GM12801 (cell line): Measurements from ENCODE around the gene BCL10.

Experiments used
- TF ChIP-seq, protein P1 (sequence below): IDR thresholded peaks from one replicate; pipeline ENCODE4 v1.5.1; 2011; ENCODE audit warnings: control low read depth; ENCODE audit not compliant: insufficient read length; ENCODE audit errors: extremely low read depth

Gene BCL10

DNA sequence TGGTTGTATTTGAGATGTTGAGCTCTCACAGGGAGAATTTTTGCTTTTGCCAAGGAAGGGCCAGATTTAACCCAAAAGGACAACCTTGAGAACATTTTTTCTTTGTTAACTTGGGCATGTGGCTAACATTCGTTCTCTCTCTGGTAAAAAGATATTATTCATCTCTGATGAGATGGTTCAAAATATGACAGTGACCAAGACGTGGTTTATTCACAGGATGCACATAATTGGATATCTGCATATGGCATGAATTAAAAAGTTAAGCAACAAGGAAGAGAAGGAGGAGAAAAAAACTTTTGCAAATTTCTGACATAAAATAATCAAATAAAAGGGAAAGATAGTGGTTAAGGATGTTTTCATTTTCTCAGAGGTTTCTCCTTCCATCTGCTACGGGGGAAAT is 43.1 kb upstream of the BCL10 start:
- TF ChIP-seq, protein P1, sequence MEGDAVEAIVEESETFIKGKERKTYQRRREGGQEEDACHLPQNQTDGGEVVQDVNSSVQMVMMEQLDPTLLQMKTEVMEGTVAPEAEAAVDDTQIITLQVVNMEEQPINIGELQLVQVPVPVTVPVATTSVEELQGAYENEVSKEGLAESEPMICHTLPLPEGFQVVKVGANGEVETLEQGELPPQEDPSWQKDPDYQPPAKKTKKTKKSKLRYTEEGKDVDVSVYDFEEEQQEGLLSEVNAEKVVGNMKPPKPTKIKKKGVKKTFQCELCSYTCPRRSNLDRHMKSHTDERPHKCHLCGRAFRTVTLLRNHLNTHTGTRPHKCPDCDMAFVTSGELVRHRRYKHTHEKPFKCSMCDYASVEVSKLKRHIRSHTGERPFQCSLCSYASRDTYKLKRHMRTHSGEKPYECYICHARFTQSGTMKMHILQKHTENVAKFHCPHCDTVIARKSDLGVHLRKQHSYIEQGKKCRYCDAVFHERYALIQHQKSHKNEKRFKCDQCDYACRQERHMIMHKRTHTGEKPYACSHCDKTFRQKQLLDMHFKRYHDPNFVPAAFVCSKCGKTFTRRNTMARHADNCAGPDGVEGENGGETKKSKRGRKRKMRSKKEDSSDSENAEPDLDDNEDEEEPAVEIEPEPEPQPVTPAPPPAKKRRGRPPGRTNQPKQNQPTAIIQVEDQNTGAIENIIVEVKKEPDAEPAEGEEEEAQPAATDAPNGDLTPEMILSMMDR: no peak

DNA sequence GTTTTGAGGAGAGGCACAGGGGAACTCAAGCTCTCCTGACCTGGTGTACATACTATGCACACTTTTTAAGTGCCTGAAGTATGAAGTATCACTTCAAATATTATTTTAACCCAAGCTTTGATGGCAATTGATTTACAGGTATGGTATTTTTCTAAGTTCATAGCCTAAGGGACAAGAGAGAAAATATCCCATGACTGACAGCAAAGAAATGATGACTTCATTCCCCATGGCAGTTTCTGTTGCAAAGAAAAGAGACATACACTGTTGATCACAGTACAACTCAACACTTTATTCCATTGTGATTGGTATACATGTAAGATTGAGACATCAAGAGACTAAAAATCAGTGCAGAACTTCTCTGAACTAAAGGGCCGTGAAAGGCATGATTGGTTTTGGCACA is 41.8 kb upstream of the BCL10 start:
- TF ChIP-seq, protein P1: no peak

DNA sequence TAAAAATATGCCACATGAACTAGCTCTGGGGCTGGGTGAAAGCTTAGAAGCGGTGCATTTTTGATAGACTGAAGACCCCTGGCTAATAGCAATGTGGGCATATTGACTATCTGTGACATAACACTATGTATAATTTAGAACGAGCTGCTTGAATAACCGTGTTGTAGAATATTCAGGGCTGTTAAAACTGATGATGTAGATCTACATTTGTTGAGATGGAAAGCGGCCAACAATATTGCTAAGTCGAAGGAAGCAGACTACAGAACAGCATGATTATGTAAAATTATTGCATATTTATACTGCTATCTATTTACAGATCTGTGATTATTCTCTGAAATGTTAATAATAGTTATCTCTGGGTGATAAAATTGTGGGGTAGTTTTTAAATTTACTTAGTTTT is 41.1 kb upstream of the BCL10 start:
- TF ChIP-seq, protein P1: no peak

DNA sequence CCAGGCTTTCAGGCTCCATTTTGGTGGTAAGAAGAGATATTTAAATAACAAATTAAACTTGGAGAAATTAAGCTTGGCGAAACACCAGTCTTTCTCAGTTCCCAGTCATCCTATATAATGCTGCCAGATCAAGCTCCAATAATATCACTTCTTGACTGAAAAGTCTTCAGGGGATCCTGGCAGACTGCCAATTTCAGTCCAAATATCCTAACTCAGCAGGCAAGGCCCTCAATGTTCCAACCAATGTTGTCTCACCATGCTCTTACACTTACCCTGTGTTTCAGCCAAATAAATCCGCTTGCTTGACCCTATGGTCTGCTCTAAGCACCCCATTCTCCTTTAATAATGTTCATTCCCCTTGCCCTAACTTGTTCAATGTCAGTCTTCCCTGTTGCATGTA is 39.9 kb upstream of the BCL10 start:
- TF ChIP-seq, protein P1: no peak

DNA sequence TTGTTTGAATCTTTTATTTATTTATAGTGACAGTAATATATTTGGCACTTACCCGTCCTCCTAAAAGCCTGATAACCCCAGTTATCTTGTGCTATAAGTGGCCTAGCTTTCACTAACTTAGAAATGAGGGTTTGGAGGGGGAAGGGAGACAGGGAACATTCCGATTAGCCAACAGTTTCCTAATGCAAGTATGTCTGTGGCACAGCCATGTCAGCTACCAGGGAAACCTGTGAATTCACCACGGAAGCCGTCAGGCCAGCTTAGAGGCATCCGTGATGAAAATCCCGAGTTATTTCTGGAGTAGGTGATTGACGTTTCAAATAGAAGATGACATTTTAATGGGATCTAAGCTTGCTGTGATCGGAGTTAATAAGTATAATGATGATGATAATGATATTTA is 39.4 kb upstream of the BCL10 start:
- TF ChIP-seq, protein P1: no peak

DNA sequence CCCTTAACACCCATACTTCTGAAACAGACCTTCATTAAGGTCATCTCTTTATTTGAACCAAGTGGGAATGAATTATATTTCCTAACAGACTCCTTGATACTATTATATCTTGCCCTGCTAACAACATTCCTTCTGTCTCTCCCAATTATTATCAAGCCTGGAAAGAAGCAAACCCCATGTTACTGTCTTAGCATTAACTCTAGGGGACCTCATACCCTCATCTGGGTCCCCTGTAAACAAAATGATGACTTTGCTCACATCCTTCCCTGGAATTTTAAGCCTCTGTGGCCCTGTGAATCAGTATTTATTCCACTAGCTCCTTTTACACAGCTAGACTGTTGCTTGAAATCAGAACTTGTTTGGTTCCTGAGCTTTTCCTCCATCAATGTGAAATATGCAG is 38.3 kb upstream of the BCL10 start:
- TF ChIP-seq, protein P1: no peak

DNA sequence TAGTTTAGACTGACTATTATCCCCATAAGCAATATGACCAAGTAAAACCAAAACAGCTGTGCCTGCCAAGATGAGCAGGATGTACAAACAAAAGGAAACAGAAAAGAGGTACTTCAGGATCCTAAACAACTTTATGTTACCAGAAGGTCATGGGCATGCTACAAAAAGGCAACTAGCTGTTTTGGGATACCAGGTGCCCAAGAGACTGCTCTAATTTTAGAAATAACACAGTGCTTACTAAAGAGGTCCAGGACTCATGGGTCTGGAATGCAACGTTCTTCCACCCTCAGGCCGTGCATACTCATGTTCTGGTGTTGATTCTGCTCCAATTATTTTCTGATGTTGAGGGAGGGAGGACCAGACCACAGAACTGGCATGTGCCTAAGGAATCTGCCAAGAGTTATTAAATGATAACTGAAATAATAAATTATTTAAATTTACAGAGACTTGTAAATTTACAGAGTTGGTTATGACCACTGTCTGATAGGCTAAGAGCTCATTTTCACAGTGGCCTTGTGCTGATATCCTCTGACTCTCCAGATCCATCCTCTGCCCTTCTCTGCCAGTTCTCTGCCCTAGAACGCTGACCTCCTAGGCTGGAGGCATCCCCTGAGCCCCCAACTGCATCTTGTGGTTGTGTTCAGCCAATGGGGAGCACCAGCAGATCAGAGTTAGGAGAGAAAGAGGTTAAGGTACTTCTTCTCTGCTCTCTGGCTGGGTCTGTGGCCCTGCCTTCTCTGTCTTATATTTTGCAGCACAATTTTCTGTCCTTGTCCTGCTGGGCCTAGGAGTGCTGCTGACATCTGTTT is 37.7 kb upstream of the BCL10 start:
- TF ChIP-seq, protein P1: no peak

DNA sequence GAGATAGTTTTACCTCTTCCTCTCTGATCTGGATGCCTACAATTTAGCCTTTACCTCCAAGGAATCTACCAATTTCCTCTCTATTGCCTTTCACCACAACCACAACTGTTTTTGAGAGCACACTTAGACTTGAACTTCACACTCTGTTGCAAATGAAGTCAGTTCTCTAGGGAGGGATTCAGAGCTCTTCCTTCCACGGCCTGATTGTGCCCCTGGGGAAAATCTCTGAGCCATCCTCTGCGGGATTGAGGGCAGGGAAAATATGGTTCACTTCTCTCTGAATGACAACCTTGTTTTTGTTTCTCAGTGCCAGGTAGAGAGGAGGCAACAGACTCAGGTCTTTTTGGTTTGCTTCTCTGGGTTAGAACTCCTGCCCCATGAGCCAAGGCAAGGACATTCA is 35.4 kb upstream of the BCL10 start:
- TF ChIP-seq, protein P1: no peak
